HG03342 (cell line): Measurements from ENCODE around the gene PROX1.

Source experiments
- ATAC-seq: cut with Tn5 transposase; IDR thresholded peaks from one replicate; pipeline ENCODE4 v1.9.1; 2021; ENCODE audit warnings: mild to moderate bottlenecking, moderate library complexity; ENCODE audit not compliant: unreplicated experiment

The PROX1 gene

GRCh38 chr1:213997038-213997771, 9.4 kb downstream of the PROX1 start:
- no peak for ATAC-seq

GRCh38 chr1:213997772-213998107, 10.0 kb downstream of the PROX1 start:
- ATAC-seq = no peak

GRCh38 chr1:213998785-213999184, 11.0 kb downstream of the PROX1 start:
- ATAC-seq = no peak

GRCh38 chr1:213999732-214000131, 12.0 kb downstream of the PROX1 start:
- ATAC-seq = no peak

GRCh38 chr1:214002060-214002459, 14.3 kb downstream of the PROX1 start:
- ATAC-seq = no peak

GRCh38 chr1:214002472-214002871, 14.7 kb downstream of the PROX1 start:
- ATAC-seq = no peak

GRCh38 chr1:214003233-214003632, 15.5 kb downstream of the PROX1 start:
- no peak for ATAC-seq

- no peak for ATAC-seq
Measured at GRCh38 chr1:214004014-214004413, 16.2 kb downstream of the PROX1 start.

GRCh38 chr1:214004795-214005194, 17.0 kb downstream of the PROX1 start:
- ATAC-seq = no peak

GRCh38 chr1:214005708-214006107, 17.9 kb downstream of the PROX1 start:
- no peak for ATAC-seq

GRCh38 chr1:214006845-214007244, 19.1 kb downstream of the PROX1 start:
- no peak for ATAC-seq

GRCh38 chr1:214008347-214008746, 20.6 kb downstream of the PROX1 start:
- ATAC-seq = no peak

GRCh38 chr1:214008791-214009422, 21.1 kb downstream of the PROX1 start:
- ATAC-seq = no peak

- no peak for ATAC-seq
Measured at GRCh38 chr1:214009423-214010196, 21.8 kb downstream of the PROX1 start.

GRCh38 chr1:214010197-214010573, 22.4 kb downstream of the PROX1 start:
- ATAC-seq = no peak

- no peak for ATAC-seq
Measured at GRCh38 chr1:214010717-214011116, 22.9 kb downstream of the PROX1 start.

- ATAC-seq = no peak
Measured at GRCh38 chr1:214012418-214012817, 24.6 kb downstream of the PROX1 start.

- no peak for ATAC-seq
Measured at GRCh38 chr1:214013614-214014377, 26.0 kb downstream of the PROX1 start.

GRCh38 chr1:214014730-214015129, 27.0 kb downstream of the PROX1 start:
- no peak for ATAC-seq

- ATAC-seq = no peak
Measured at GRCh38 chr1:214017191-214017982, 29.6 kb downstream of the PROX1 start.
